H9 (cell line): ENCODE measurements around the gene UPB1. TPM values are rescaled to one million over a fixed set of nuclear protein-coding genes. Genes with fewer than 3 reads are reported as not detected.

ENCODE experiments used
- DNase-seq: peaks from one replicate; pipeline ENCODE4 v3.0.0-alpha.2; 2017
- H2AFZ ChIP-seq: one replicate; pipeline ENCODE4 v1.6.1; 2013; ENCODE audit warnings: mild to moderate bottlenecking, low read length, control low read depth, moderate library complexity
- H2AK5ac ChIP-seq: 2 replicates; pipeline ENCODE4 v1.6.1; 2013; ENCODE audit warnings: low read length, control low read depth, mixed read lengths; ENCODE audit not compliant: insufficient read length
- H2BK120ac ChIP-seq: one replicate; pipeline ENCODE4 v1.6.1; 2013; ENCODE audit warnings: low read depth, mild to moderate bottlenecking, low read length, control low read depth, inconsistent platforms; ENCODE audit not compliant: poor library complexity, severe bottlenecking
- H2BK12ac ChIP-seq: 2 replicates; pipeline ENCODE4 v1.6.1; 2013; ENCODE audit warnings: low read length, control low read depth, mixed read lengths, low read depth; ENCODE audit not compliant: insufficient read length
- H2BK15ac ChIP-seq: 2 replicates; pipeline ENCODE4 v1.6.1; 2013; ENCODE audit warnings: low read depth, low read length, control low read depth
- H2BK20ac ChIP-seq: one replicate; pipeline ENCODE4 v1.6.1; 2013; ENCODE audit warnings: low read depth, mild to moderate bottlenecking, low read length, control low read depth, inconsistent platforms; ENCODE audit not compliant: poor library complexity, severe bottlenecking
- H2BK5ac ChIP-seq: 2 replicates; pipeline ENCODE4 v1.6.1; 2013; ENCODE audit warnings: low read length, control low read depth, mixed read lengths; ENCODE audit not compliant: insufficient read length
- H3K14ac ChIP-seq: 2 replicates; pipeline ENCODE4 v1.6.1; 2013; ENCODE audit warnings: low read length, control low read depth; ENCODE audit not compliant: insufficient read depth
- H3K18ac ChIP-seq: 2 replicates; pipeline ENCODE4 v1.6.1; 2013; ENCODE audit warnings: low read depth, mild to moderate bottlenecking, mixed read lengths, low read length, control low read depth; ENCODE audit not compliant: insufficient read length
- H3K23ac ChIP-seq: 2 replicates; pipeline ENCODE4 v1.6.1; 2013; ENCODE audit warnings: low read length, control low read depth, mixed read lengths, low read depth; ENCODE audit not compliant: insufficient read length
- H3K23me2 ChIP-seq: 2 replicates; pipeline ENCODE4 v1.6.1; 2013; ENCODE audit warnings: low read depth, mild to moderate bottlenecking, mixed read lengths, low read length, control low read depth; ENCODE audit not compliant: insufficient read length, poor library complexity, severe bottlenecking
- H3K27ac ChIP-seq: 2 replicates; pipeline ENCODE4 v1.5.1; 2013; ENCODE audit warnings: low read length, control low read depth, mixed read lengths, low read depth; ENCODE audit not compliant: insufficient read length
- H3K27me3 ChIP-seq: 2 replicates; pipeline ENCODE4 v1.6.1; 2013; ENCODE audit warnings: low read length, control low read depth, inconsistent platforms; ENCODE audit not compliant: insufficient read depth
- H3K4ac ChIP-seq: 2 replicates; pipeline ENCODE4 v1.6.1; 2013; ENCODE audit warnings: low read depth, mild to moderate bottlenecking, control low read depth, inconsistent platforms, low read length, moderate library complexity
- H3K4me1 ChIP-seq: 2 replicates; pipeline ENCODE4 v1.6.1; 2013; ENCODE audit warnings: low read length, control low read depth, inconsistent platforms; ENCODE audit not compliant: insufficient read depth
- H3K4me2 ChIP-seq: 2 replicates; pipeline ENCODE4 v1.6.1; 2013; ENCODE audit warnings: low read length, control low read depth, mixed read lengths; ENCODE audit not compliant: insufficient read length, insufficient read depth
- H3K56ac ChIP-seq: 2 replicates; pipeline ENCODE4 v1.6.1; 2013; ENCODE audit warnings: low read depth, mild to moderate bottlenecking, mixed read lengths, low read length, control low read depth; ENCODE audit not compliant: insufficient read length
- H3K79me1 ChIP-seq: 2 replicates; pipeline ENCODE4 v1.6.1; 2013; ENCODE audit warnings: low read depth, mild to moderate bottlenecking, moderate library complexity, low read length, control low read depth, inconsistent platforms; ENCODE audit not compliant: insufficient read depth, poor library complexity, severe bottlenecking
- H3K79me2 ChIP-seq: 2 replicates; pipeline ENCODE4 v1.6.1; 2013; ENCODE audit warnings: low read length, control low read depth, inconsistent platforms; ENCODE audit not compliant: insufficient read depth
- H3K9ac ChIP-seq: 2 replicates; pipeline ENCODE4 v1.6.1; 2013; ENCODE audit warnings: low read length, control low read depth, mixed read lengths; ENCODE audit not compliant: insufficient read length; ENCODE audit errors: extremely low read depth
- H3K9me3 ChIP-seq: one replicate; pipeline ENCODE4 v1.6.1; 2013; ENCODE audit warnings: low read depth, low read length, inconsistent platforms; ENCODE audit not compliant: control insufficient read depth
- H3T11ph ChIP-seq: one replicate; pipeline ENCODE4 v1.6.1; 2013; ENCODE audit warnings: mild to moderate bottlenecking, low read length, control low read depth, inconsistent platforms
- H4K20me1 ChIP-seq: one replicate; pipeline ENCODE4 v1.6.1; 2013; ENCODE audit not compliant: control insufficient read depth, insufficient read length, insufficient read depth
- H4K5ac ChIP-seq: 2 replicates; pipeline ENCODE4 v1.6.1; 2013; ENCODE audit warnings: low read depth, mild to moderate bottlenecking, mixed read lengths, low read length, control low read depth; ENCODE audit not compliant: insufficient read length
- H4K8ac ChIP-seq: replicated peaks from 2 replicates; pipeline ENCODE4 v1.6.1; 2013; ENCODE audit warnings: low read length, control low read depth, mixed read lengths, low read depth; ENCODE audit not compliant: insufficient read length
- H4K91ac ChIP-seq: 2 replicates; pipeline ENCODE4 v1.6.1; 2013; ENCODE audit warnings: low read depth, mild to moderate bottlenecking, moderate library complexity, mixed read lengths, low read length, control low read depth; ENCODE audit not compliant: insufficient read length
- H3K27ac Mint-ChIP-seq, 3 experiments: 2 replicates in 2 of 3; 3 replicates in 1 of 3; pipeline ENCODE4 v1.8.0; 2020 to 2021; ENCODE audit warnings: mixed read lengths in 3 of 3, mild to moderate bottlenecking in 1 of 3, moderate library complexity in 1 of 3
- H3K27me3 Mint-ChIP-seq: 2 replicates; pipeline ENCODE4 v1.8.0; 2021; ENCODE audit warnings: low read depth, mild to moderate bottlenecking, moderate library complexity, mixed read lengths
- H3K36me3 Mint-ChIP-seq, 3 experiments: 2 replicates in 2 of 3; 3 replicates in 1 of 3; pipeline ENCODE4 v1.8.0; 2020 to 2021; ENCODE audit warnings: low read depth in 3 of 3, mixed read lengths in 3 of 3; ENCODE audit not compliant: insufficient read depth in 1 of 3
- H3K4me1 Mint-ChIP-seq, 2 experiments: 2 replicates each; pipeline ENCODE4 v1.8.0; 2020; ENCODE audit warnings: mixed read lengths in 2 of 2
- H3K4me3 Mint-ChIP-seq, 2 experiments: 2 replicates in 1 of 2; 3 replicates in 1 of 2; pipeline ENCODE4 v1.8.0; 2020 to 2021; ENCODE audit warnings: mild to moderate bottlenecking in 2 of 2, mixed read lengths in 2 of 2, moderate library complexity in 1 of 2
- H3K9me3 Mint-ChIP-seq, 2 experiments: 2 replicates in 1 of 2; 3 replicates in 1 of 2; pipeline ENCODE4 v1.8.0; 2020; ENCODE audit warnings: mild to moderate bottlenecking in 2 of 2, mixed read lengths in 2 of 2, moderate library complexity in 1 of 2
- CTCF ChIP-seq: fragments of 200-600 bp; sonication (generic); conservative IDR thresholded peaks from 3 replicates; pipeline ENCODE4 v1.8.0; 2021; ENCODE audit warnings: antibody characterized with exemption, mild to moderate bottlenecking
- WGBS: extraction: QIAGEN DNeasy Blood & Tissue Kit; methylation state at CpG from one replicate; pipeline ENCODE4 v1.1.7; 2013; ENCODE audit warnings: missing lambda C conversion rate, low lambda C conversion rate, mixed read lengths; ENCODE audit not compliant: insufficient read length; ENCODE audit errors: extremely low coverage; 5-methylcytosine and 5-hydroxymethylcytosine counted together
- total RNA-seq: library from RNA; stranded (reverse); gene quantifications from 2 replicates; pipeline ENCODE4 v1.2.1, GENCODE V29; 2021

The UPB1 gene
- total RNA-seq, 1 experiment from 2014 or later = not detected

GRCh38 chr22:24518228-24518627 lies 23.1 kb downstream of the UPB1 start:
- Histone ChIP-seq H3K18ac (no peak overlapping the region), H4K5ac (no peak overlapping the region), H3K9ac (no peak overlapping the region), H3K4me1 (no peaks in the 10 kb centered on the region; the same call in 1 of the 2 replicates), H3K23ac (no peak overlapping the region), H3K23me2 (no peaks in the 10 kb centered on the region), H2BK5ac (no peak overlapping the region), H2BK15ac (no peak overlapping the region), H2BK120ac (no peak overlapping the region), H4K20me1 (no peaks in the 10 kb centered on the region), H3T11ph (no peak overlapping the region), H2BK12ac (no peak overlapping the region), H3K56ac (no peak overlapping the region), H3K9me3 (no peaks in the 10 kb centered on the region), H3K14ac (no peak overlapping the region), H3K79me1 (no peaks in the 10 kb centered on the region), H2AK5ac (no peak overlapping the region), H2AFZ (no peak overlapping the region), H3K27ac (no peak overlapping the region), H3K79me2 (no peaks in the 10 kb centered on the region), H4K91ac (no peak overlapping the region), H3K27me3 (no peaks in the 10 kb centered on the region), H4K8ac (no peak overlapping the region), H3K4me2 (no peak overlapping the region), H3K4ac (no peak overlapping the region), H2BK20ac (no peak overlapping the region)
- TF ChIP-seq CTCF = no peak
- peaks cover 25 to 31% of the 10 kb centered on the region in 2 experiments for H3K4me1 Mint-ChIP-seq
- no peak overlapping the region for H3K4me3 Mint-ChIP-seq
- no peaks in the 10 kb centered on the region for H3K9me3 Mint-ChIP-seq
- DNase-seq = no peak
- whole genome bisulfite sequencing = no CpG with 5 or more reads among the region's 3 CpGs
- peaks cover 2% of the 10 kb centered on the region for H3K27me3 Mint-ChIP-seq
- H3K36me3 Mint-ChIP-seq = no peaks in the 10 kb centered on the region; a peak in 1 of 7 replicates
- H3K27ac Mint-ChIP-seq = no peak overlapping the region
